HCT116 (cell line): ENCODE measurements around the gene CRYBB1. TPM values are rescaled to one million over a fixed set of nuclear protein-coding genes. Genes with fewer than 3 reads are reported as not detected.

Experiments
- ATAC-seq: fragments of 200-7000 bp; cut with Tn5 transposase; 2 replicates; pipeline ENCODE4 v1.9.1; 2020; ENCODE audit warnings: mild to moderate bottlenecking, moderate library complexity
- BruUV-seq: library from RNA; stranded (reverse); fragments of 400-500 nt; replicated peaks from 2 replicates; lab custom pipeline; 2021; lab: Mats Ljungman, UMichigan
- CTCF ChIA-PET: fragments of 300-600 bp; sonication (Branson Sonifier 250); formaldehyde crosslinking; loops from one replicate; lab custom pipeline; 2021; ENCODE audit warnings: antibody characterized with exemption; lab: Charles Lee
- POLR2A ChIA-PET: fragments of 300-600, 350-600 bp; sonication (Branson Sonifier 250); formaldehyde crosslinking; loops from one replicate; lab custom pipeline; 2021; ENCODE audit warnings: antibody characterized with exemption; lab: Charles Lee
- RAD21 ChIA-PET, 2 experiments: fragments of 300-600 bp; sonication (Branson Sonifier 250); formaldehyde crosslinking; loops; one replicate each; lab custom pipeline; 2023; ENCODE audit warnings: low total read pairs in 2 of 2; ENCODE audit not compliant: uncharacterized antibody in 2 of 2, unreplicated experiment in 2 of 2, low non-redundant PET in 1 of 2; lab: Charles Lee
- DNase-seq: peaks from one replicate; pipeline ENCODE4 v3.0.0-alpha.2; 2010; ENCODE audit warnings: low read depth, low spot score
- H2AFZ ChIP-seq: fragments of 200-600 bp; shearing (Covaris generic), sonication (generic); 2 replicates; pipeline ENCODE4 v1.6.1; 2017; ENCODE audit warnings: low read depth, mixed run types, mixed read lengths, antibody characterized with exemption, low read length; ENCODE audit not compliant: poor library complexity, severe bottlenecking
- H3K27ac ChIP-seq: 2 replicates; pipeline ENCODE4 v1.5.1; 2012; ENCODE audit warnings: low read depth, low read length
- H3K27me3 ChIP-seq: fragments of 200-600 bp; sonication (generic); 2 replicates; pipeline ENCODE4 v1.6.1; 2016; ENCODE audit warnings: mixed run types, low read length, mixed read lengths; ENCODE audit not compliant: insufficient read depth
- H3K36me3 ChIP-seq, 2 experiments: fragments of 200-500 bp in 1 of 2; fragments of 200-600 bp in 1 of 2; sonication (Bioruptor generic) in 1 of 2; sonication (generic) in 1 of 2; 2 replicates each; pipeline versions ENCODE4 v1.5.1 to v1.6.1; 2014 to 2016; ENCODE audit warnings: low read length in 2 of 2, inconsistent platforms in 1 of 2, mixed read lengths in 1 of 2, mixed run types in 1 of 2; ENCODE audit not compliant: insufficient read depth in 2 of 2, control insufficient read depth in 1 of 2
- H3K4me1 ChIP-seq, 2 experiments: fragments of 200-600 bp in 1 of 2; sonication (generic) in 1 of 2; 2 replicates each; pipeline versions ENCODE4 v1.5.1 to v1.6.1; 2012 to 2017; ENCODE audit warnings: low read length in 2 of 2, inconsistent platforms in 1 of 2, mild to moderate bottlenecking in 1 of 2, mixed read lengths in 1 of 2, mixed run types in 1 of 2, moderate library complexity in 1 of 2; ENCODE audit not compliant: insufficient read depth in 2 of 2, control insufficient read depth in 1 of 2
- H3K4me2 ChIP-seq: fragments of 200-600 bp; sonication (generic); 2 replicates; pipeline ENCODE4 v1.6.1; 2017; ENCODE audit warnings: mixed run types, low read length, mixed read lengths
- H3K4me3 ChIP-seq, 2 experiments: fragments of 200-600 bp in 1 of 2; sonication (generic) in 1 of 2; replicated peaks in 1 of 2; 2 replicates each; pipeline ENCODE4 v1.5.1; 2011 to 2016; ENCODE audit warnings: low read length in 2 of 2, control low read depth in 1 of 2, low read depth in 1 of 2, mild to moderate bottlenecking in 1 of 2, mixed read lengths in 1 of 2, mixed run types in 1 of 2
- H3K79me2 ChIP-seq: fragments of 200-600 bp; sonication (generic); 2 replicates; pipeline ENCODE4 v1.6.1; 2017; ENCODE audit warnings: mild to moderate bottlenecking, mixed run types, low read length, moderate library complexity, mixed read lengths; ENCODE audit not compliant: insufficient read depth
- H3K9ac ChIP-seq: fragments of 200-600 bp; sonication (generic); 2 replicates; pipeline ENCODE4 v1.6.1; 2016; ENCODE audit warnings: low read length, mixed read lengths
- H3K9me2 ChIP-seq: fragments of 200-600 bp; sonication (generic), shearing (Covaris generic); 2 replicates; pipeline ENCODE4 v1.6.1; 2017; ENCODE audit warnings: mixed run types, mild to moderate bottlenecking, moderate library complexity; ENCODE audit not compliant: insufficient read depth
- H3K9me3 ChIP-seq, 2 experiments: fragments of 200-500 bp in 1 of 2; fragments of 200-600 bp in 1 of 2; sonication (Bioruptor generic) in 1 of 2; sonication (generic) in 1 of 2; 2 replicates each; pipeline ENCODE4 v1.6.1; 2014 to 2017; ENCODE audit warnings: low read length in 2 of 2, mixed read lengths in 2 of 2, inconsistent platforms in 1 of 2, low read depth in 1 of 2, mild to moderate bottlenecking in 1 of 2, mixed run types in 1 of 2, moderate library complexity in 1 of 2; ENCODE audit not compliant: control insufficient read depth in 1 of 2, insufficient read depth in 1 of 2
- H4K20me1 ChIP-seq: fragments of 200-600 bp; sonication (generic), shearing (Covaris generic); 2 replicates; pipeline ENCODE4 v1.6.1; 2017; ENCODE audit warnings: mixed run types, mild to moderate bottlenecking, moderate library complexity; ENCODE audit not compliant: insufficient read depth
- CEBPB ChIP-seq: IDR thresholded peaks from 2 replicates; pipeline ENCODE4 v1.6.1; 2012; ENCODE audit warnings: low read depth
- EGR1 ChIP-seq: IDR thresholded peaks from 2 replicates; pipeline ENCODE4 v1.6.1; 2012; ENCODE audit warnings: low read depth
- ELF1 ChIP-seq: IDR thresholded peaks from 2 replicates; pipeline ENCODE4 v1.6.1; 2012; ENCODE audit warnings: low read depth, borderline replicate concordance
- EZH2 ChIP-seq: fragments of 200-600 bp; sonication (generic); IDR thresholded peaks from 2 replicates; pipeline ENCODE4 v1.6.1; 2017; ENCODE audit warnings: antibody characterized with exemption, mixed run types
- FOSL1 ChIP-seq: IDR thresholded peaks from 2 replicates; pipeline ENCODE4 v1.6.1; 2012; ENCODE audit warnings: low read depth
- JUND ChIP-seq: IDR thresholded peaks from 2 replicates; pipeline ENCODE4 v1.6.1; 2012
- POLR2A ChIP-seq: IDR thresholded peaks from 2 replicates; pipeline ENCODE4 v1.7.0; 2011; ENCODE audit warnings: borderline replicate concordance; ENCODE audit not compliant: insufficient read depth, insufficient read length; ENCODE audit errors: extremely low read depth
- POLR2AphosphoS5 ChIP-seq: IDR thresholded peaks from 2 replicates; pipeline ENCODE4 v1.6.1; 2011; ENCODE audit warnings: mild to moderate bottlenecking, low read depth, low read length, moderate library complexity
- RAD21 ChIP-seq: IDR thresholded peaks from 2 replicates; pipeline ENCODE4 v1.6.1; 2012; ENCODE audit warnings: low read depth, mild to moderate bottlenecking
- SIN3A ChIP-seq: IDR thresholded peaks from 2 replicates; pipeline ENCODE4 v1.6.1; 2012; ENCODE audit warnings: low read depth
- SP1 ChIP-seq: IDR thresholded peaks from 2 replicates; pipeline ENCODE4 v1.6.1; 2012; ENCODE audit warnings: low read depth
- SRF ChIP-seq: IDR thresholded peaks from 2 replicates; pipeline ENCODE4 v1.6.1; 2012; ENCODE audit warnings: low read depth
- TCF7L2 ChIP-seq: IDR thresholded peaks from 2 replicates; pipeline ENCODE4 v1.7.0; 2011; ENCODE audit warnings: borderline replicate concordance, inconsistent platforms; ENCODE audit not compliant: insufficient read depth, insufficient read length; ENCODE audit errors: extremely low read depth
- YY1 ChIP-seq: IDR thresholded peaks from 2 replicates; pipeline ENCODE4 v1.6.1; 2011; ENCODE audit warnings: low read length, low read depth, moderate library complexity, mild to moderate bottlenecking; ENCODE audit not compliant: insufficient replicate concordance; ENCODE audit errors: extremely low read depth
- ZFX ChIP-seq: fragments of 450-650 bp; IDR thresholded peaks from 2 replicates; pipeline ENCODE4 v1.6.1; 2017
- ZNF274 ChIP-seq: fragments of 200-500 bp; sonication (Bioruptor generic); IDR thresholded peaks from 2 replicates; pipeline ENCODE4 v1.6.1; 2014; ENCODE audit warnings: mild to moderate bottlenecking, low read depth, low read length, inconsistent platforms
- intact Hi-C: fragments of 100-400 bp; cut with micrococcal nuclease; formaldehyde crosslinking; loops from 2 replicates; pipeline ENCODE4 v1.10.0; 2022
- total RNA-seq: library from RNA; stranded (reverse); gene quantifications from one replicate; pipeline ENCODE4 v1.2.1, GENCODE V29; 2021; ENCODE audit not compliant: unreplicated experiment
- TF ChIP-seq, protein P1 (sequence below): IDR thresholded peaks from 2 replicates; pipeline ENCODE4 v1.6.1; 2011; ENCODE audit warnings: mild to moderate bottlenecking, low read length, moderate library complexity; ENCODE audit not compliant: insufficient replicate concordance; ENCODE audit errors: extremely low read depth
- TF ChIP-seq, protein P2 (sequence below): IDR thresholded peaks from 2 replicates; pipeline ENCODE4 v1.6.1; 2012; ENCODE audit warnings: low read depth
- TF ChIP-seq, protein P3 (sequence below), 3 experiments: fragments of 200-600 bp in 1 of 3; sonication (generic) in 1 of 3; IDR thresholded peaks in 2 of 3; conservative IDR thresholded peaks in 1 of 3; 2 replicates each; pipeline ENCODE4 v1.5.1; 2012 to 2017; ENCODE audit warnings: low read depth in 2 of 3, low read length in 2 of 3, antibody characterized with exemption in 1 of 3, borderline replicate concordance in 1 of 3, control low read depth in 1 of 3, mild to moderate bottlenecking in 1 of 3, mixed read lengths in 1 of 3, mixed run types in 1 of 3, moderate library complexity in 1 of 3; ENCODE audit not compliant: insufficient read depth in 1 of 3
- TF ChIP-seq, protein P4 (sequence below): IDR thresholded peaks from 2 replicates; pipeline ENCODE4 v1.6.1; 2012

Gene CRYBB1
- total RNA-seq, 1 experiment from 2014 or later: not detected

DNA sequence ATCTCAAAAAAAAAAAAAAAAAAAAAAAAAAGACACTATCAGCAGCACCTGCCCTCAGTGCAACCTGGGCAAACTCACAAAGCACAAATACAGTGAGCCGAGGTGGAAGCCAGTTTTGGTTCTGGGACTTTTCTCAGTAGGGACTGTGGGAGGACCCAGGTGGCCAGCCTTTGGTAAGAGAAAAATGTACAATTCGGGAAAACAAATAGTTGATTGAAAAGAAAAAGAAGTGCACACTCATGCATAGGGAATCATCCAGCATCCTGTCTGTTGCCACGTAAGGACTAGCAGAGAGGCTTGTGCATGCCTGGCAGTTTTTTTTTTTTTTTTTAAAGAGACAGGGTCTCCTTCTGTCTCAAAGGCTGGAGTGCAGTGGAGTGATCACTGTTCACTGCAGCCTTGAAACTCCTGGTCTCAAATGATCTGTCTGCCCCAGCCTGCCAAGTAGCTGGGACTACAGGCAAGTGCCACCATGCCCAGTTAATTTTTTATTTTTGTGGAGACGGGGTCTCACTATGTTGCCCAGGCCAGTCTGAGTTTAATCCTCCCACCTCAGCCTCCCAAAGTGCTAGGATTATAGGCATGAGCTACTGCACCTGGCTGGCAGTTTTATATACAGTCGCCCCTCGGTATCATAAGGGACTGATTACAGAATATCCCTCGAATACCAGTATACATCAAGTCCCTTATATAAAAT lies 64.6 kb downstream of the CRYBB1 start:
- no peaks in the 10 kb centered on the region for H3K9me3 ChIP-seq
- H3K36me3 ChIP-seq: no peaks in the 10 kb centered on the region
- POLR2A ChIA-PET: no interaction called here
- peaks cover 13 to 17% of the 10 kb centered on the region in 2 experiments for H3K4me1 ChIP-seq
- no peak overlapping the region for H3K9ac ChIP-seq
- H3K27me3 ChIP-seq: no peaks in the 10 kb centered on the region
- no peaks in the 10 kb centered on the region for H3K9me2 ChIP-seq
- DNase-seq: no peak
- peak overlapping the region; percentile 14; the same call in 1 of the 2 replicates for H3K4me2 ChIP-seq
- no TSS peak for BruUV-seq
- no peak for TF ChIP-seq ZNF274
- no peak for TF ChIP-seq SIN3A
- TF ChIP-seq ELF1: no peak
- no peak for TF ChIP-seq EZH2
- TF ChIP-seq SRF: no peak
- TF ChIP-seq, protein P1, sequence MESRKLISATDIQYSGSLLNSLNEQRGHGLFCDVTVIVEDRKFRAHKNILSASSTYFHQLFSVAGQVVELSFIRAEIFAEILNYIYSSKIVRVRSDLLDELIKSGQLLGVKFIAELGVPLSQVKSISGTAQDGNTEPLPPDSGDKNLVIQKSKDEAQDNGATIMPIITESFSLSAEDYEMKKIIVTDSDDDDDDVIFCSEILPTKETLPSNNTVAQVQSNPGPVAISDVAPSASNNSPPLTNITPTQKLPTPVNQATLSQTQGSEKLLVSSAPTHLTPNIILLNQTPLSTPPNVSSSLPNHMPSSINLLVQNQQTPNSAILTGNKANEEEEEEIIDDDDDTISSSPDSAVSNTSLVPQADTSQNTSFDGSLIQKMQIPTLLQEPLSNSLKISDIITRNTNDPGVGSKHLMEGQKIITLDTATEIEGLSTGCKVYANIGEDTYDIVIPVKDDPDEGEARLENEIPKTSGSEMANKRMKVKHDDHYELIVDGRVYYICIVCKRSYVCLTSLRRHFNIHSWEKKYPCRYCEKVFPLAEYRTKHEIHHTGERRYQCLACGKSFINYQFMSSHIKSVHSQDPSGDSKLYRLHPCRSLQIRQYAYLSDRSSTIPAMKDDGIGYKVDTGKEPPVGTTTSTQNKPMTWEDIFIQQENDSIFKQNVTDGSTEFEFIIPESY: no peak
- TF ChIP-seq FOSL1: no peak
- TF ChIP-seq POLR2AphosphoS5: no peak
- TF ChIP-seq POLR2A: no peak
- TF ChIP-seq, protein P2, sequence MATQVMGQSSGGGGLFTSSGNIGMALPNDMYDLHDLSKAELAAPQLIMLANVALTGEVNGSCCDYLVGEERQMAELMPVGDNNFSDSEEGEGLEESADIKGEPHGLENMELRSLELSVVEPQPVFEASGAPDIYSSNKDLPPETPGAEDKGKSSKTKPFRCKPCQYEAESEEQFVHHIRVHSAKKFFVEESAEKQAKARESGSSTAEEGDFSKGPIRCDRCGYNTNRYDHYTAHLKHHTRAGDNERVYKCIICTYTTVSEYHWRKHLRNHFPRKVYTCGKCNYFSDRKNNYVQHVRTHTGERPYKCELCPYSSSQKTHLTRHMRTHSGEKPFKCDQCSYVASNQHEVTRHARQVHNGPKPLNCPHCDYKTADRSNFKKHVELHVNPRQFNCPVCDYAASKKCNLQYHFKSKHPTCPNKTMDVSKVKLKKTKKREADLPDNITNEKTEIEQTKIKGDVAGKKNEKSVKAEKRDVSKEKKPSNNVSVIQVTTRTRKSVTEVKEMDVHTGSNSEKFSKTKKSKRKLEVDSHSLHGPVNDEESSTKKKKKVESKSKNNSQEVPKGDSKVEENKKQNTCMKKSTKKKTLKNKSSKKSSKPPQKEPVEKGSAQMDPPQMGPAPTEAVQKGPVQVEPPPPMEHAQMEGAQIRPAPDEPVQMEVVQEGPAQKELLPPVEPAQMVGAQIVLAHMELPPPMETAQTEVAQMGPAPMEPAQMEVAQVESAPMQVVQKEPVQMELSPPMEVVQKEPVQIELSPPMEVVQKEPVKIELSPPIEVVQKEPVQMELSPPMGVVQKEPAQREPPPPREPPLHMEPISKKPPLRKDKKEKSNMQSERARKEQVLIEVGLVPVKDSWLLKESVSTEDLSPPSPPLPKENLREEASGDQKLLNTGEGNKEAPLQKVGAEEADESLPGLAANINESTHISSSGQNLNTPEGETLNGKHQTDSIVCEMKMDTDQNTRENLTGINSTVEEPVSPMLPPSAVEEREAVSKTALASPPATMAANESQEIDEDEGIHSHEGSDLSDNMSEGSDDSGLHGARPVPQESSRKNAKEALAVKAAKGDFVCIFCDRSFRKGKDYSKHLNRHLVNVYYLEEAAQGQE: no peak
- no peak for TF ChIP-seq TCF7L2
- TF ChIP-seq, protein P3, sequence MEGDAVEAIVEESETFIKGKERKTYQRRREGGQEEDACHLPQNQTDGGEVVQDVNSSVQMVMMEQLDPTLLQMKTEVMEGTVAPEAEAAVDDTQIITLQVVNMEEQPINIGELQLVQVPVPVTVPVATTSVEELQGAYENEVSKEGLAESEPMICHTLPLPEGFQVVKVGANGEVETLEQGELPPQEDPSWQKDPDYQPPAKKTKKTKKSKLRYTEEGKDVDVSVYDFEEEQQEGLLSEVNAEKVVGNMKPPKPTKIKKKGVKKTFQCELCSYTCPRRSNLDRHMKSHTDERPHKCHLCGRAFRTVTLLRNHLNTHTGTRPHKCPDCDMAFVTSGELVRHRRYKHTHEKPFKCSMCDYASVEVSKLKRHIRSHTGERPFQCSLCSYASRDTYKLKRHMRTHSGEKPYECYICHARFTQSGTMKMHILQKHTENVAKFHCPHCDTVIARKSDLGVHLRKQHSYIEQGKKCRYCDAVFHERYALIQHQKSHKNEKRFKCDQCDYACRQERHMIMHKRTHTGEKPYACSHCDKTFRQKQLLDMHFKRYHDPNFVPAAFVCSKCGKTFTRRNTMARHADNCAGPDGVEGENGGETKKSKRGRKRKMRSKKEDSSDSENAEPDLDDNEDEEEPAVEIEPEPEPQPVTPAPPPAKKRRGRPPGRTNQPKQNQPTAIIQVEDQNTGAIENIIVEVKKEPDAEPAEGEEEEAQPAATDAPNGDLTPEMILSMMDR (IDR thresholded peaks at IDR 0.05 in 2 of 3, conservative IDR thresholded peaks at IDR 0.05 in 1 of 3; ENCODE audit: borderline replicate concordance in 1 of 3, insufficient read depth in 1 of 3, low read depth in 2 of 3, low read length in 2 of 3): no peak
- no peak for TF ChIP-seq SP1
- no peak for TF ChIP-seq EGR1
- TF ChIP-seq, protein P4, sequence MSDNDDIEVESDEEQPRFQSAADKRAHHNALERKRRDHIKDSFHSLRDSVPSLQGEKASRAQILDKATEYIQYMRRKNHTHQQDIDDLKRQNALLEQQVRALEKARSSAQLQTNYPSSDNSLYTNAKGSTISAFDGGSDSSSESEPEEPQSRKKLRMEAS: no peak
- no peak for TF ChIP-seq YY1
- TF ChIP-seq JUND: no peak
- no peak for TF ChIP-seq RAD21
- no peak for TF ChIP-seq CEBPB
- TF ChIP-seq ZFX: no peak
- intact Hi-C loops: no loop called here
- no peaks in the 10 kb centered on the region for H4K20me1 ChIP-seq
- H2AFZ ChIP-seq: no peak overlapping the region
- no peak; the same call in 1 of the 2 replicates for ATAC-seq
- no peak overlapping the region for H3K4me3 ChIP-seq
- CTCF ChIA-PET: no interaction called here
- no peaks in the 10 kb centered on the region for H3K79me2 ChIP-seq
- RAD21 ChIA-PET: no interaction called here
- no peak overlapping the region for H3K27ac ChIP-seq
